Ureter (tissue), 1 donor: Measurements from ENCODE around the gene FAM47A. TPM values are rescaled to one million over a fixed set of nuclear protein-coding genes. Genes with fewer than 3 reads are reported as not detected.

Source experiments
- DNase-seq: peaks from one replicate; pipeline ENCODE4 v3.0.0-alpha.2; 2020; ENCODE audit warnings: low spot score
- total RNA-seq: library from RNA; stranded (reverse); gene quantifications from one replicate; pipeline ENCODE4 v1.2.4, GENCODE V29; 2023
- donor health status: DM: yes; HTN: yes; CAD: no.

FAM47A gene
- not detected for total RNA-seq

GRCh38 chrX:34132028-34132427, at the start of gene FAM47A:
FAM47A (minus strand) TSS chrX:34132314; CDS start chrX:34132278, 36 bp downstream.
- no peak for DNase-seq

GRCh38 chrX:34147345-34147744, 15.2 kb upstream of the FAM47A start:
- no peak for DNase-seq

GRCh38 chrX:34146906-34147305, 14.8 kb upstream of the FAM47A start:
- DNase-seq, result no peak

GRCh38 chrX:34144246-34144645, 12.1 kb upstream of the FAM47A start:
- DNase-seq, result no peak

- DNase-seq, result no peak
Observed at GRCh38 chrX:34140816-34141215, 8.7 kb upstream of the FAM47A start.

GRCh38 chrX:34130980-34131744, 952 bp downstream of the FAM47A start:
- DNase-seq, result no peak

- DNase-seq, result no peak
Observed at GRCh38 chrX:34130501-34130900, 1.6 kb downstream of the FAM47A start.

- no peak for DNase-seq
Observed at GRCh38 chrX:34126011-34126410, 6.1 kb downstream of the FAM47A start.

GRCh38 chrX:34119122-34119521, 13.0 kb downstream of the FAM47A start:
- DNase-seq, result no peak

GRCh38 chrX:34112459-34112858, 19.7 kb downstream of the FAM47A start:
- no peak for DNase-seq
